ENCODE data around the gene MIB1.
A peak's percentile ranks its signal among the peaks of the same experiment; 100 is the strongest.

The MIB1 gene

GRCh38 chr18:21745231-21745630 is 4.6 kb downstream of the MIB1 start:
- Histone ChIP-seq H3K79me2 (ENCODE audit: control insufficient read depth, low read length) (peaks cover 87% of the 10 kb centered on the region), H3K4me2 (ENCODE audit: low read length) (no peak overlapping the region), H3K27ac (ENCODE audit: low read depth, low read length) (no peak overlapping the region), H3K9me3 (ENCODE audit: control insufficient read depth, insufficient read depth, low read length) (no peaks in the 10 kb centered on the region), H3F3A (ENCODE audit: control insufficient read depth, insufficient read depth) (peaks cover 11% of the 10 kb centered on the region), H3K36me3 (ENCODE audit: control insufficient read depth, low read length) (peaks cover 15% of the 10 kb centered on the region; the same call in 1 of the 2 replicates), H3K9me2 (replicated peaks; ENCODE audit: control insufficient read depth, low read length) (no peaks in the 10 kb centered on the region), H3K27me3 (ENCODE audit: control insufficient read depth, low read length) (no peaks in the 10 kb centered on the region), H4K20me1 (ENCODE audit: control insufficient read depth, insufficient read depth, low read depth, low read length) (peaks cover 12% of the 10 kb centered on the region; the same call in 1 of the 2 replicates), H3K4me3 (ENCODE audit: low read length) (no peak overlapping the region), H3K4me1 (ENCODE audit: control insufficient read depth, low read length) (peaks cover 42% of the 10 kb centered on the region)
- TF ChIP-seq CTCF (IDR thresholded peaks at IDR 0.05; ENCODE audit: low read depth, low read length, poor library complexity, severe bottlenecking) (no peak), EZH2phosphoT487 (IDR thresholded peaks at IDR 0.05; ENCODE audit: borderline replicate concordance, low read length) (no peak)

- Histone ChIP-seq H3K36me3 (ENCODE audit: control insufficient read depth, low read length) (peaks cover 8% of the 10 kb centered on the region; the same call in 1 of the 2 replicates), H3K27ac (ENCODE audit: low read depth, low read length) (no peak overlapping the region), H4K20me1 (ENCODE audit: control insufficient read depth, insufficient read depth, low read depth, low read length) (peaks cover 12% of the 10 kb centered on the region; the same call in 1 of the 2 replicates), H3K4me2 (ENCODE audit: low read length) (peak overlapping the region; percentile 46; the same call in 1 of the 2 replicates), H3K27me3 (ENCODE audit: control insufficient read depth, low read length) (no peaks in the 10 kb centered on the region), H3F3A (ENCODE audit: control insufficient read depth, insufficient read depth) (peaks cover 11% of the 10 kb centered on the region), H3K9me3 (ENCODE audit: control insufficient read depth, insufficient read depth, low read length) (no peaks in the 10 kb centered on the region), H3K4me3 (ENCODE audit: low read length) (no peak overlapping the region), H3K79me2 (ENCODE audit: control insufficient read depth, low read length) (peaks cover 94% of the 10 kb centered on the region), H3K9me2 (replicated peaks; ENCODE audit: control insufficient read depth, low read length) (no peaks in the 10 kb centered on the region), H3K4me1 (ENCODE audit: control insufficient read depth, low read length) (peaks cover 37% of the 10 kb centered on the region)
- no peak for TF ChIP-seq CTCF (IDR thresholded peaks at IDR 0.05; ENCODE audit: low read depth, low read length, poor library complexity, severe bottlenecking)
- no peak for TF ChIP-seq EZH2phosphoT487 (IDR thresholded peaks at IDR 0.05; ENCODE audit: borderline replicate concordance, low read length)
Observed at GRCh38 chr18:21747268-21747667, 6.7 kb downstream of the MIB1 start.

GRCh38 chr18:21747764-21748693 is 7.4 kb downstream of the MIB1 start:
- Histone ChIP-seq H3K9me2 (replicated peaks; ENCODE audit: control insufficient read depth, low read length) (no peaks in the 10 kb centered on the region), H3F3A (ENCODE audit: control insufficient read depth, insufficient read depth) (peaks cover 11% of the 10 kb centered on the region), H3K4me2 (ENCODE audit: low read length) (peak overlapping the region; percentile 46), H3K36me3 (ENCODE audit: control insufficient read depth, low read length) (peaks cover 8% of the 10 kb centered on the region; the same call in 1 of the 2 replicates), H3K9me3 (ENCODE audit: control insufficient read depth, insufficient read depth, low read length) (no peaks in the 10 kb centered on the region), H3K27ac (ENCODE audit: low read depth, low read length) (no peak overlapping the region), H3K4me1 (ENCODE audit: control insufficient read depth, low read length) (peaks cover 31% of the 10 kb centered on the region), H3K79me2 (ENCODE audit: control insufficient read depth, low read length) (peaks cover 90% of the 10 kb centered on the region), H3K4me3 (ENCODE audit: low read length) (no peak overlapping the region), H3K27me3 (ENCODE audit: control insufficient read depth, low read length) (no peaks in the 10 kb centered on the region), H4K20me1 (ENCODE audit: control insufficient read depth, insufficient read depth, low read depth, low read length) (peaks cover 12% of the 10 kb centered on the region; the same call in 1 of the 2 replicates)
- no peak for TF ChIP-seq EZH2phosphoT487 (IDR thresholded peaks at IDR 0.05; ENCODE audit: borderline replicate concordance, low read length)
- TF ChIP-seq CTCF (IDR thresholded peaks at IDR 0.05; ENCODE audit: low read depth, low read length, poor library complexity, severe bottlenecking) = no peak
